SK-N-SH treated with all-trans-retinoic acid at 6 μM for 48 hours (cell line): ENCODE results near the gene KLHL26.

Experiments
- ATAC-seq: fragments of 200-7000 bp; cut with Tn5 transposase; 3 replicates; pipeline ENCODE4 v1.9.1; 2020; ENCODE audit warnings: mild to moderate bottlenecking, moderate library complexity
- ARNTL ChIP-seq: fragments of 450-650 bp; formaldehyde crosslinking; IDR thresholded peaks from 2 replicates; pipeline ENCODE4 v1.5.0; 2020; ENCODE audit warnings: low read depth, mild to moderate bottlenecking, moderate library complexity, borderline replicate concordance
- BACH2 ChIP-seq: fragments of 250-450 bp; sonication (Bioruptor Pico); IDR thresholded peaks from 2 replicates; pipeline ENCODE4 v1.9.0; 2021; ENCODE audit warnings: mild to moderate bottlenecking, borderline replicate concordance
- CREB5 ChIP-seq: fragments of 250-450 bp; sonication (Bioruptor Pico); IDR thresholded peaks from 2 replicates; pipeline ENCODE4 v1.5.1; 2020; ENCODE audit warnings: low read depth, mild to moderate bottlenecking, moderate library complexity
- CSDC2 ChIP-seq: fragments of 250-450 bp; sonication (Bioruptor Pico); IDR thresholded peaks from 2 replicates; pipeline ENCODE4 v1.5.0; 2020; ENCODE audit warnings: mild to moderate bottlenecking, moderate library complexity
- CSRNP3 ChIP-seq: fragments of 250-450 bp; sonication (Bioruptor Pico); IDR thresholded peaks from 2 replicates; pipeline ENCODE4 v1.5.1; 2021; ENCODE audit warnings: mild to moderate bottlenecking, moderate library complexity
- ESRRG ChIP-seq: fragments of 250-450 bp; sonication (Bioruptor Pico); IDR thresholded peaks from 2 replicates; pipeline ENCODE4 v1.6.1; 2021; ENCODE audit warnings: mild to moderate bottlenecking
- GLIS3 ChIP-seq: fragments of 250-450 bp; sonication (Bioruptor Pico); IDR thresholded peaks from 2 replicates; pipeline ENCODE4 v1.5.0; 2020; ENCODE audit warnings: mild to moderate bottlenecking, moderate library complexity
- ISL1 ChIP-seq: fragments of 250-450 bp; sonication (Bioruptor Pico); IDR thresholded peaks from 2 replicates; pipeline ENCODE4 v2.1.2; 2022; ENCODE audit warnings: mild to moderate bottlenecking, moderate library complexity
- PATZ1 ChIP-seq: fragments of 250-450 bp; sonication (Bioruptor Pico); IDR thresholded peaks from 2 replicates; pipeline ENCODE4 v1.8.0; 2020; ENCODE audit warnings: mild to moderate bottlenecking, moderate library complexity, borderline replicate concordance
- POU6F1 ChIP-seq: fragments of 250-450 bp; sonication (Bioruptor Pico); IDR thresholded peaks from 2 replicates; pipeline ENCODE4 v1.8.0; 2021; ENCODE audit warnings: low read depth, mild to moderate bottlenecking, moderate library complexity, borderline replicate concordance
- PPARA ChIP-seq: fragments of 250-450 bp; sonication (Bioruptor Pico); IDR thresholded peaks from 2 replicates; pipeline ENCODE4 v1.5.0; 2020; ENCODE audit warnings: mild to moderate bottlenecking, borderline replicate concordance
- RARB ChIP-seq: fragments of 250-450 bp; sonication (Bioruptor Pico); IDR thresholded peaks from 2 replicates; pipeline ENCODE4 v1.8.0; 2021; ENCODE audit warnings: mild to moderate bottlenecking, moderate library complexity
- SNAI2 ChIP-seq: fragments of 250-450 bp; sonication (Bioruptor Pico); IDR thresholded peaks from 2 replicates; pipeline ENCODE4 v1.5.0; 2020; ENCODE audit warnings: mild to moderate bottlenecking, moderate library complexity
- TCF4 ChIP-seq: fragments of 250-450 bp; sonication (Bioruptor Pico); IDR thresholded peaks from 2 replicates; pipeline ENCODE4 v1.8.0; 2021; ENCODE audit warnings: mild to moderate bottlenecking, moderate library complexity, borderline replicate concordance
- TOX ChIP-seq: fragments of 250-450 bp; sonication (Bioruptor Pico); IDR thresholded peaks from 2 replicates; pipeline ENCODE4 v1.8.0; 2021; ENCODE audit warnings: mild to moderate bottlenecking, moderate library complexity, borderline replicate concordance
- TSHZ2 ChIP-seq: fragments of 250-450 bp; sonication (Bioruptor Pico); IDR thresholded peaks from 2 replicates; pipeline ENCODE4 v1.5.0; 2020; ENCODE audit warnings: mild to moderate bottlenecking, moderate library complexity
- ZC3H10 ChIP-seq: fragments of 250-450 bp; sonication (Bioruptor Pico); IDR thresholded peaks from 2 replicates; pipeline ENCODE4 v1.5.1; 2021; ENCODE audit warnings: mild to moderate bottlenecking, moderate library complexity
- ZFP30 ChIP-seq: fragments of 450-650 bp; formaldehyde crosslinking; IDR thresholded peaks from 2 replicates; pipeline ENCODE4 v1.5.0; 2022; ENCODE audit warnings: mild to moderate bottlenecking, moderate library complexity
- ZNF565 ChIP-seq: fragments of 450-650 bp; formaldehyde crosslinking; conservative IDR thresholded peaks from 2 replicates; pipeline ENCODE4 v1.5.0; 2020; ENCODE audit warnings: low read depth, mild to moderate bottlenecking, moderate library complexity
- ZNF8 ChIP-seq: fragments of 450-650 bp; formaldehyde crosslinking; IDR thresholded peaks from 2 replicates; pipeline ENCODE4 v1.5.0; 2020; ENCODE audit warnings: mild to moderate bottlenecking, moderate library complexity

KLHL26 gene

GRCh38 chr19:18672606-18673337, 35.9 kb downstream of the KLHL26 start:
- ATAC-seq, result peak; percentile 24; the same call in 1 of the 3 replicates
- no peak for TF ChIP-seq ZNF565 (CRISPR knock-in tag)
- TF ChIP-seq PATZ1, result no peak
- no peak for TF ChIP-seq POU6F1
- no peak for TF ChIP-seq BACH2
- no peak for TF ChIP-seq SNAI2 (CRISPR knock-in tag)
- no peak for TF ChIP-seq TOX (CRISPR knock-in tag)
- no peak for TF ChIP-seq ZFP30 (CRISPR knock-in tag)
- no peak for TF ChIP-seq ESRRG (CRISPR knock-in tag)
- TF ChIP-seq ARNTL, result no peak
- no peak for TF ChIP-seq ISL1 (CRISPR knock-in tag)

GRCh38 chr19:18674616-18675015, 37.8 kb downstream of the KLHL26 start:
- TF ChIP-seq TCF4 (CRISPR knock-in tag) (peak; percentile 26; the same call in 1 of the 2 replicates), PPARA (no peak), RARB (CRISPR knock-in tag) (no peak), CSDC2 (CRISPR knock-in tag) (no peak)
- no peak for ATAC-seq

- ATAC-seq, result no peak
- TF ChIP-seq CREB5 (CRISPR knock-in tag) (no peak), ZC3H10 (CRISPR knock-in tag) (no peak), ZNF8 (CRISPR knock-in tag) (no peak), BACH2 (no peak), GLIS3 (no peak), ZNF565 (CRISPR knock-in tag) (no peak), ISL1 (CRISPR knock-in tag) (no peak), CSRNP3 (CRISPR knock-in tag) (no peak), CSDC2 (CRISPR knock-in tag) (no peak), TSHZ2 (CRISPR knock-in tag) (no peak)
Measured at GRCh38 chr19:18675779-18676178, 39.0 kb downstream of the KLHL26 start.

GRCh38 chr19:18676692-18677091, 39.9 kb downstream of the KLHL26 start:
- TF ChIP-seq ZNF8 (CRISPR knock-in tag) (no peak), CREB5 (CRISPR knock-in tag) (no peak), POU6F1 (no peak), RARB (CRISPR knock-in tag) (no peak), SNAI2 (CRISPR knock-in tag) (no peak), CSRNP3 (CRISPR knock-in tag) (no peak)
- TF ChIP-seq, all 23 proteins: peak for 0
- ATAC-seq, result no peak
